ENCODE measurements around the gene ARF3.

The ARF3 gene

GRCh38 chr12:48981757-48982157 lies 24.5 kb upstream of the ARF3 start:
- Histone ChIP-seq H3K9me3 (ENCODE audit: control insufficient read depth in 1 of 2, low read length in 2 of 2) (no peaks in the 10 kb centered on the region), H3K9ac (ENCODE audit: low read depth in 1 of 2, low read length in 2 of 2) (no peak overlapping the region), H3K4me1 (ENCODE audit: control insufficient read depth in 1 of 2, insufficient read depth in 2 of 2, low read length in 2 of 2) (peaks cover 38 to 46% of the 10 kb centered on the region in 2 donors), H3K27me3 (ENCODE audit: control insufficient read depth in 1 of 2, insufficient read depth in 2 of 2, low read length in 2 of 2) (peaks cover 76 to 81% of the 10 kb centered on the region in 2 donors), H3K36me3 (ENCODE audit: control insufficient read depth in 1 of 2, insufficient read depth in 2 of 2, low read length in 2 of 2) (no peaks in the 10 kb centered on the region), H3K27ac (ENCODE audit: low read depth, low read length) (no peak overlapping the region), H3K4me3 (ENCODE audit: low read depth in 1 of 2, low read length in 2 of 2) (peak overlapping the region; percentile 62 to 65)

GRCh38 chr12:48980953-48981756 lies 23.9 kb upstream of the ARF3 start:
- Histone ChIP-seq H3K4me3 (ENCODE audit: low read depth in 1 of 2, low read length in 2 of 2) (peak overlapping the region; percentile 62 to 65), H3K9me3 (ENCODE audit: control insufficient read depth in 1 of 2, low read length in 2 of 2) (no peaks in the 10 kb centered on the region), H3K4me1 (ENCODE audit: control insufficient read depth in 1 of 2, insufficient read depth in 2 of 2, low read length in 2 of 2) (peaks cover 38 to 46% of the 10 kb centered on the region in 2 donors), H3K27ac (ENCODE audit: low read depth, low read length) (no peak overlapping the region), H3K36me3 (ENCODE audit: control insufficient read depth in 1 of 2, insufficient read depth in 2 of 2, low read length in 2 of 2) (no peaks in the 10 kb centered on the region), H3K27me3 (ENCODE audit: control insufficient read depth in 1 of 2, insufficient read depth in 2 of 2, low read length in 2 of 2) (peaks cover 76 to 82% of the 10 kb centered on the region in 2 donors), H3K9ac (ENCODE audit: low read depth in 1 of 2, low read length in 2 of 2) (peak overlapping the region in 1 of 2 donors; percentile 18)

DNA sequence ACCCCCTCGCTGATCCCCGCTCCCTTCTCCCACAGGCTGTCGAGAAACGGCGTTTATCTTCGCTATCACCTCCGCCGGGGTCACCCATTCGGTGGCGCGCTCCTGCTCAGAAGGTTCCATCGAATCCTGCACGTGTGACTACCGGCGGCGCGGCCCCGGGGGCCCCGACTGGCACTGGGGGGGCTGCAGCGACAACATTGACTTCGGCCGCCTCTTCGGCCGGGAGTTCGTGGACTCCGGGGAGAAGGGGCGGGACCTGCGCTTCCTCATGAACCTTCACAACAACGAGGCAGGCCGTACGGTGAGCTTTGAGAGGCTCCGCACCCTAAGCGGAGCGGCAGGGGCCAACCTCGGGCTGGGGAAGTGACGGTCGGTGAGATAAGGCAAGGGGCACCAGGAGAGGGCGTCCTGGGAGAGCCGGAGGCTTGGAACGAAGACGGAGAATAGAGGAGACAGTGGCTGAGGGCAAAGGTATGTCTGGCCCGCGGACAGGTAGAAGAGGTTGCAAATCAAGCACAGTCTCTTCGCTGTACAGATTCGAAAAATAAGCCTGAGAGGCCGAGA lies 23.2 kb upstream of the ARF3 start:
- H3K27ac ChIP-seq (ENCODE audit: low read depth, low read length): no peak overlapping the region

GRCh38 chr12:48979602-48980388 lies 22.5 kb upstream of the ARF3 start:
- no peak overlapping the region for H3K27ac ChIP-seq (ENCODE audit: low read depth, low read length)
- no peaks in the 10 kb centered on the region for H3K36me3 ChIP-seq (ENCODE audit: control insufficient read depth in 1 of 2, insufficient read depth in 2 of 2, low read length in 2 of 2)
- H3K4me1 ChIP-seq (ENCODE audit: control insufficient read depth in 1 of 2, insufficient read depth in 2 of 2, low read length in 2 of 2): peaks cover 38 to 46% of the 10 kb centered on the region in 2 donors
- H3K27me3 ChIP-seq (ENCODE audit: control insufficient read depth in 1 of 2, insufficient read depth in 2 of 2, low read length in 2 of 2): peaks cover 67 to 82% of the 10 kb centered on the region in 2 donors
- H3K9me3 ChIP-seq (ENCODE audit: control insufficient read depth in 1 of 2, low read length in 2 of 2): no peaks in the 10 kb centered on the region
- H3K4me3 ChIP-seq (ENCODE audit: low read depth in 1 of 2, low read length in 2 of 2): peak overlapping the region; percentile 62 to 65
- peak overlapping the region in 1 of 2 donors; percentile 32 for H3K9ac ChIP-seq (ENCODE audit: low read depth in 1 of 2, low read length in 2 of 2)

More for the DNA sequence above, 23.2 kb upstream of the ARF3 start:
- no peaks in the 10 kb centered on the region for H3K9me3 ChIP-seq (ENCODE audit: control insufficient read depth in 1 of 2, low read length in 2 of 2)
- H3K9ac ChIP-seq (ENCODE audit: low read depth in 1 of 2, low read length in 2 of 2): peak overlapping the region in 1 of 2 donors; percentile 18
- H3K36me3 ChIP-seq (ENCODE audit: control insufficient read depth in 1 of 2, insufficient read depth in 2 of 2, low read length in 2 of 2): no peaks in the 10 kb centered on the region
- H3K27me3 ChIP-seq (ENCODE audit: control insufficient read depth in 1 of 2, insufficient read depth in 2 of 2, low read length in 2 of 2): peaks cover 73 to 86% of the 10 kb centered on the region in 2 donors
- peak overlapping the region; percentile 62 to 65 for H3K4me3 ChIP-seq (ENCODE audit: low read depth in 1 of 2, low read length in 2 of 2)
- H3K4me1 ChIP-seq (ENCODE audit: control insufficient read depth in 1 of 2, insufficient read depth in 2 of 2, low read length in 2 of 2): peaks cover 38 to 46% of the 10 kb centered on the region in 2 donors

DNA sequence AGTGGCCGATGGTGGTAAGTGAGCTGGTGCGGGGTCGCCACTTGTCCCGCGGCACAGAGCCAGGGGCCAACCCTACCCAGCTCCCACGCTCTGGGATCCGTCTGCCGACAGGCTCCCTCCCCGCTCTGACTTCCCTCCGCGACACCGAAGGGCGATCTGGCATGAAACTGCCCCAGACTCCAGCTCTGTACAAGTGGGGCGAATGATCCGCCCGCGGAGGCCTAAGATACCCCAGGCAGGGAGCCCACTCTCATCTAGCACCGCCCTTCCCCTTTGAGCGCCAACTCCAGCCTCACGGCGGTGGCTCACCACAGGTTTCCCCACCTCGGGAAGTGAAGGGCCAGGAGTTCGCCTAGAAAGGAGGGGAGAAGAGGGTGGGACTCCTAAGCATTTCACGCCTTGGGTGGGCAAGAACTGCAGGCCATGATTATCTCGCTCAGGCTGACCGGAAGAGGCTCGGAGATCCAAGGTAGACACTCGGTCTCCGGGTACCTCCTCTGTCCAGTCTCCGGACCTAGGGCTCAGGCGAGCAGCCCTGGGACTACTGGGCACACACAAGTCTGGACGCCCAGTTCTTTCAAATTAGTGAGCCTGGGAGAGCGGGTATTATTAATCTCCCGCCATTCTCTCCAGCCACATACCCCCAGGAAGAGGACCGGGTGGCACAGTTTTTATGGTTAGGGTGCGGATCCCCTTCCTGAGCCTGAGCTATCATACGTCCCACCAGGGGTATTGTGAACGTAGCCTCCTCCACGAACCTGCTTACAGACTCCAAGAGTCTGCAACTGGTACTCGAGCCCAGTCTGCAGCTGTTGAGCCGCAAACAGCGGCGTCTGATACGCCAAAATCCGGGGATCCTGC lies 21.7 kb upstream of the ARF3 start:
- peak overlapping the region in 1 of 2 donors; percentile 60 for H3K9ac ChIP-seq (ENCODE audit: low read depth in 1 of 2, low read length in 2 of 2)
- H3K36me3 ChIP-seq (ENCODE audit: control insufficient read depth in 1 of 2, insufficient read depth in 2 of 2, low read length in 2 of 2): no peaks in the 10 kb centered on the region
- H3K27me3 ChIP-seq (ENCODE audit: control insufficient read depth in 1 of 2, insufficient read depth in 2 of 2, low read length in 2 of 2): peaks cover 65 to 81% of the 10 kb centered on the region in 2 donors
- H3K27ac ChIP-seq (ENCODE audit: low read depth, low read length): no peak overlapping the region
- peaks cover 38 to 46% of the 10 kb centered on the region in 2 donors for H3K4me1 ChIP-seq (ENCODE audit: control insufficient read depth in 1 of 2, insufficient read depth in 2 of 2, low read length in 2 of 2)
- no peaks in the 10 kb centered on the region for H3K9me3 ChIP-seq (ENCODE audit: control insufficient read depth in 1 of 2, low read length in 2 of 2)
- H3K4me3 ChIP-seq (ENCODE audit: low read depth in 1 of 2, low read length in 2 of 2): peak overlapping the region; percentile 62 to 65

DNA sequence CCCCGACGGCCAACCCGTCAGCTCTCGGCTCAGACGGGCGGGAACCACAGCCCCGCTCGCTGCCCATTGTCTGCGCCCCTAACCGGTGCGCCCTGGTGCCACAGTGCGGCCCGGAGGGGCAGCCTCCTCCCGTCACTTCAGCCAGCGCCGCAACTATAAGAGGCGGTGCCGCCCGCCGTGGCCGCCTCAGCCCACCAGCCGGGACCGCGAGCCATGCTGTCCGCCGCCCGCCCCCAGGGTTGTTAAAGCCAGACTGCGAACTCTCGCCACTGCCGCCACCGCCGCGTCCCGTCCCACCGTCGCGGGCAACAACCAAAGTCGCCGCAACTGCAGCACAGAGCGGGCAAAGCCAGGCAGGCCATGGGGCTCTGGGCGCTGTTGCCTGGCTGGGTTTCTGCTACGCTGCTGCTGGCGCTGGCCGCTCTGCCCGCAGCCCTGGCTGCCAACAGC lies 21.0 kb upstream of the ARF3 start, which contains the start of gene WNT1:
Gene WNT1, plus strand, starts transcription at position 32 of the 450 bp plus-strand sequence. Its CDS starts 329 bp downstream, at position 361.
- Histone ChIP-seq H3K27me3 (ENCODE audit: control insufficient read depth in 1 of 2, insufficient read depth in 2 of 2, low read length in 2 of 2) (peaks cover 72 to 81% of the 10 kb centered on the region in 2 donors), H3K4me1 (ENCODE audit: control insufficient read depth in 1 of 2, insufficient read depth in 2 of 2, low read length in 2 of 2) (peaks cover 38 to 46% of the 10 kb centered on the region in 2 donors), H3K9me3 (ENCODE audit: control insufficient read depth in 1 of 2, low read length in 2 of 2) (no peaks in the 10 kb centered on the region), H3K27ac (ENCODE audit: low read depth, low read length) (no peak within 1 kb of the TSS), H3K36me3 (ENCODE audit: control insufficient read depth in 1 of 2, insufficient read depth in 2 of 2, low read length in 2 of 2) (no peaks in the 10 kb centered on the region), H3K4me3 (ENCODE audit: low read depth in 1 of 2, low read length in 2 of 2) (peak within 1 kb of the TSS; percentile 62 to 65), H3K9ac (ENCODE audit: low read depth in 1 of 2, low read length in 2 of 2) (peak within 1 kb of the TSS in 1 of 2 donors; percentile 60)

GRCh38 chr12:48977290-48978281 lies 20.3 kb upstream of the ARF3 start:
- peaks cover 75 to 85% of the 10 kb centered on the region in 2 donors for H3K27me3 ChIP-seq (ENCODE audit: control insufficient read depth in 1 of 2, insufficient read depth in 2 of 2, low read length in 2 of 2)
- peaks cover 38 to 46% of the 10 kb centered on the region in 2 donors for H3K4me1 ChIP-seq (ENCODE audit: control insufficient read depth in 1 of 2, insufficient read depth in 2 of 2, low read length in 2 of 2)
- no peaks in the 10 kb centered on the region for H3K9me3 ChIP-seq (ENCODE audit: control insufficient read depth in 1 of 2, low read length in 2 of 2)
- H3K4me3 ChIP-seq (ENCODE audit: low read depth in 1 of 2, low read length in 2 of 2): no peak overlapping the region
- H3K9ac ChIP-seq (ENCODE audit: low read depth in 1 of 2, low read length in 2 of 2): no peak overlapping the region
- no peaks in the 10 kb centered on the region for H3K36me3 ChIP-seq (ENCODE audit: control insufficient read depth in 1 of 2, insufficient read depth in 2 of 2, low read length in 2 of 2)
- no peak overlapping the region for H3K27ac ChIP-seq (ENCODE audit: low read depth, low read length)

GRCh38 chr12:48973941-48974673 lies 16.8 kb upstream of the ARF3 start:
- Histone ChIP-seq H3K36me3 (ENCODE audit: control insufficient read depth in 1 of 2, insufficient read depth in 2 of 2, low read length in 2 of 2) (no peaks in the 10 kb centered on the region), H3K4me1 (ENCODE audit: control insufficient read depth in 1 of 2, insufficient read depth in 2 of 2, low read length in 2 of 2) (peaks cover 31 to 47% of the 10 kb centered on the region in 2 donors), H3K27ac (ENCODE audit: low read depth, low read length) (no peak overlapping the region), H3K27me3 (ENCODE audit: control insufficient read depth in 1 of 2, insufficient read depth in 2 of 2, low read length in 2 of 2) (peaks cover 72 to 82% of the 10 kb centered on the region in 2 donors), H3K4me3 (ENCODE audit: low read depth in 1 of 2, low read length in 2 of 2) (no peak overlapping the region), H3K9me3 (ENCODE audit: control insufficient read depth in 1 of 2, low read length in 2 of 2) (no peaks in the 10 kb centered on the region), H3K9ac (ENCODE audit: low read depth in 1 of 2, low read length in 2 of 2) (no peak overlapping the region)

All from duodenal mucosa (tissue), 2 donors.